NCI-H1417 (cell line): ENCODE results near the gene SHISA4.

Experiments used
- DNase-seq, 3 experiments: peaks; one replicate each; lab custom pipeline; 2025; lab: John Stamatoyannopoulos, UW

The SHISA4 gene

GRCh38 chr1:201881617-201882016 lies 7.1 kb upstream of the SHISA4 start:
- DNase-seq, result no peak

GRCh38 chr1:201882665-201883132 lies 6.0 kb upstream of the SHISA4 start:
- DNase-seq, result peak in 1 of 3 experiments; percentile 22

GRCh38 chr1:201883266-201883665 lies 5.4 kb upstream of the SHISA4 start:
- peak in 1 of 3 experiments; percentile 32 for DNase-seq

- no peak for DNase-seq
These were observed 4.9 kb upstream of the SHISA4 start for GRCh38 chr1:201883786-201884185.

GRCh38 chr1:201884425-201884824 lies 4.3 kb upstream of the SHISA4 start:
- DNase-seq, result no peak

- DNase-seq, result no peak
These were observed 3.1 kb upstream of the SHISA4 start for GRCh38 chr1:201885531-201886075.

- DNase-seq, result no peak
These were observed 2.4 kb upstream of the SHISA4 start for GRCh38 chr1:201886103-201886885.

- no peak for DNase-seq
These were observed 1.4 kb upstream of the SHISA4 start for GRCh38 chr1:201887116-201887866.

GRCh38 chr1:201889090-201889968 lies 631 bp downstream of the SHISA4 start:
- DNase-seq, result peak in 1 of 3 experiments; percentile 35

GRCh38 chr1:201890223-201890622 lies 1.5 kb downstream of the SHISA4 start:
- no peak for DNase-seq

GRCh38 chr1:201890806-201891450 lies 2.2 kb downstream of the SHISA4 start:
- no peak for DNase-seq

GRCh38 chr1:201891451-201892045 lies 2.9 kb downstream of the SHISA4 start:
- DNase-seq, result no peak

GRCh38 chr1:201892211-201892610 lies 3.5 kb downstream of the SHISA4 start:
- no peak for DNase-seq

GRCh38 chr1:201893431-201893830 lies 4.7 kb downstream of the SHISA4 start:
- DNase-seq, result no peak

- DNase-seq, result no peak
These were observed 5.8 kb downstream of the SHISA4 start for GRCh38 chr1:201894343-201895119.

GRCh38 chr1:201895120-201895665 lies 6.5 kb downstream of the SHISA4 start:
- DNase-seq, result no peak

- peak; percentile 60 to 91 (median 78) for DNase-seq
These were observed 7.5 kb downstream of the SHISA4 start for GRCh38 chr1:201895913-201896807.

- no peak for DNase-seq
These were observed 8.3 kb downstream of the SHISA4 start for GRCh38 chr1:201896951-201897391.
